Karpas-422 (cell line): ENCODE results near the gene CACFD1. TPM values are rescaled to one million over a fixed set of nuclear protein-coding genes. Genes with fewer than 3 reads are reported as not detected.

Experiments
- DNase-seq: peaks from one replicate; pipeline ENCODE4 v3.0.0-alpha.2; 2015
- H2AFZ ChIP-seq: fragments of 200-600 bp; sonication (generic); 2 replicates; pipeline ENCODE4 v1.6.1; 2014; ENCODE audit warnings: antibody characterized with exemption, low read length, mixed read lengths
- H3K27ac ChIP-seq: fragments of 200-600 bp; sonication (generic); 2 replicates; pipeline ENCODE4 v1.5.1; 2014; ENCODE audit warnings: mild to moderate bottlenecking, low read length, moderate library complexity
- H3K27me3 ChIP-seq: fragments of 200-600 bp; sonication (generic); 2 replicates; pipeline ENCODE4 v1.6.1; 2014; ENCODE audit warnings: low read length, mixed read lengths
- H3K36me3 ChIP-seq: fragments of 200-600 bp; sonication (generic); 2 replicates; pipeline ENCODE4 v1.6.1; 2014; ENCODE audit warnings: low read length, mixed read lengths; ENCODE audit not compliant: insufficient read depth
- H3K4me1 ChIP-seq: fragments of 200-600 bp; sonication (generic); 2 replicates; pipeline ENCODE4 v1.6.1; 2014; ENCODE audit warnings: mild to moderate bottlenecking, low read length, mixed read lengths
- H3K4me2 ChIP-seq: fragments of 200-600 bp; sonication (generic); 2 replicates; pipeline ENCODE4 v1.6.1; 2014; ENCODE audit warnings: low read length, low read depth, mild to moderate bottlenecking; ENCODE audit not compliant: poor library complexity, severe bottlenecking
- H3K4me3 ChIP-seq: fragments of 200-600 bp; sonication (generic); 2 replicates; pipeline ENCODE4 v1.5.1; 2014; ENCODE audit warnings: mild to moderate bottlenecking, antibody characterized with exemption, low read length, mixed read lengths
- H3K79me2 ChIP-seq: fragments of 200-600 bp; sonication (generic); 2 replicates; pipeline ENCODE4 v1.6.1; 2014; ENCODE audit warnings: mild to moderate bottlenecking, low read length, mixed read lengths
- H3K9ac ChIP-seq: fragments of 200-600 bp; sonication (generic); 2 replicates; pipeline ENCODE4 v1.6.0; 2014; ENCODE audit warnings: low read length
- H3K9me2 ChIP-seq: fragments of 200-600 bp; sonication (generic), shearing (Covaris generic); replicated peaks from 2 replicates; pipeline ENCODE4 v1.6.0; 2014; ENCODE audit warnings: mild to moderate bottlenecking, low read length, moderate library complexity; ENCODE audit not compliant: insufficient read depth
- H3K9me3 ChIP-seq: fragments of 300-700, 200-600 bp; sonication (generic); 2 replicates; pipeline ENCODE4 v1.6.1; 2014; ENCODE audit warnings: low read length, mixed read lengths
- H4K20me1 ChIP-seq: fragments of 200-600 bp; sonication (generic); 2 replicates; pipeline ENCODE4 v1.6.1; 2014; ENCODE audit warnings: mild to moderate bottlenecking, antibody characterized with exemption, low read length, low read depth; ENCODE audit not compliant: insufficient read depth
- total RNA-seq: library from RNA; depleted of rRNA; stranded (reverse); fragments of >200 nt; shearing (Covaris generic); gene quantifications from 2 replicates; pipeline ENCODE4 v1.2.3, GENCODE V29; 2014; ENCODE audit warnings: low replicate concordance

CACFD1 gene
- total RNA-seq, 1 experiment from 2014 or later = 4.5 TPM

DNA sequence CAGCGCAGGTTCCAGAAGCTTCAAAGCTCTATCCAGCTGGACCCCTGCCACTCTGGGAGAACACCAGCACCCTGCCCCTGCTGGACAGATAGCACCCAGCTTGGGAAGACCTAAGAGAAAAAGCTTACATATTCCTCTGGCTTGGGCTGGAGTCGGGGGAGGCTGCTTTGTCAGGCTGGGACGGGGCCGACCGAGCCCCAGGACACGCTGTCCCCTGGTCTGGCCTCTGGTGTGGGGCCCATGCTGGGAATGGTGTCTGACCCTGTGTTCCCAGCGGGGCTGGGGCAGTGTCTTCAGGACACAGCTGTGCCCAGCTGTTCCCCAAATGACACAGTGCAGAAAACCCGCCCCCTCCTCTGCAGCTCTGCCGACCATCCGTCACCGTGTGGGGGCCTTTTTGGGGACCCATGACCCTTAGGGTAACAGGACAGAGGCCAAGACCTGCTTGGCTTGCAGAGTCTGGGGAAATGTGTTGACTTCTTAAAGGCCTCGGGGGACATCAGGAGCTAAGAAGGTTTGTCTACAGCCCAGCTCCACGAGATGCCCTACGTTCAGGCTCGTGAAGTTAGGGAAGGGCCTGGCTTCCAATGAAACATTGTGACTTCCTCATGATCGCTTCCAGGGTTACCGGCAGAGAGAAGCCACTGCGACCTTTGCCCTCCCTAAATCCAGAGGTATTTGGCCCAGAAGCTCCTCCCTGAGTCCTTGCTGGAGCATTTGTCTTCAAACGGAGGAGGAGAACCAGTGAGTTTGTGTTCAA is 39.5 kb downstream of the CACFD1 start:
- Histone ChIP-seq H3K4me1 (no peaks in the 10 kb centered on the region), H3K4me3 (no peak overlapping the region), H3K36me3 (no peaks in the 10 kb centered on the region), H3K9me2 (no peaks in the 10 kb centered on the region), H3K9ac (no peak overlapping the region), H3K4me2 (no peak overlapping the region), H3K9me3 (0 out of 2 replicates have a peak, but pooled peaks cover 4% of the 10 kb centered on the region), H3K79me2 (no peaks in the 10 kb centered on the region), H2AFZ (no peak overlapping the region), H4K20me1 (no peaks in the 10 kb centered on the region), H3K27me3 (no peaks in the 10 kb centered on the region), H3K27ac (no peak overlapping the region)
- no peak for DNase-seq

DNA sequence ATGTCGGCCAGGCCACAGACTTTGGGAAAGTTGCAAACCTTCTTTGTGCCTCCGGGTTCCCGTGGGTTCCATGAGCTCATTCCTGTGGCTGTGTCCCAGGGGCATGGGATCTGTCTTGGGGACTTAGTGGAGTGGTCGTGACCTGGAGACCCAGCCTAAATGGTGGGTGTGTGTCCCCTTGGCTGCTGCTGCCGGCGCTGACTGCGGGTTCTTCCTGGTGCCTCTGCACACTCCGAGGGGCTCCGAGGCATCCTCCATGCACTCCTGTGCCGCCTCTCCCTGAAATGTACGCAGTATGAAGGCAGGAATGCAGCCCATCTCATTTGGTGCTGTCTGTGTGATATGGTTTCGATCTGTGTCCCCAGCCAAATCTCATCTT is 40.1 kb downstream of the CACFD1 start:
- Histone ChIP-seq H3K79me2 (no peaks in the 10 kb centered on the region), H3K27me3 (no peaks in the 10 kb centered on the region), H2AFZ (no peak overlapping the region), H3K9ac (no peak overlapping the region), H3K4me3 (no peak overlapping the region), H4K20me1 (no peaks in the 10 kb centered on the region), H3K4me1 (no peaks in the 10 kb centered on the region), H3K9me3 (0 out of 2 replicates have a peak, but pooled peaks cover 4% of the 10 kb centered on the region), H3K36me3 (no peaks in the 10 kb centered on the region), H3K4me2 (no peak overlapping the region), H3K27ac (no peak overlapping the region), H3K9me2 (no peaks in the 10 kb centered on the region)
- no peak for DNase-seq

DNA sequence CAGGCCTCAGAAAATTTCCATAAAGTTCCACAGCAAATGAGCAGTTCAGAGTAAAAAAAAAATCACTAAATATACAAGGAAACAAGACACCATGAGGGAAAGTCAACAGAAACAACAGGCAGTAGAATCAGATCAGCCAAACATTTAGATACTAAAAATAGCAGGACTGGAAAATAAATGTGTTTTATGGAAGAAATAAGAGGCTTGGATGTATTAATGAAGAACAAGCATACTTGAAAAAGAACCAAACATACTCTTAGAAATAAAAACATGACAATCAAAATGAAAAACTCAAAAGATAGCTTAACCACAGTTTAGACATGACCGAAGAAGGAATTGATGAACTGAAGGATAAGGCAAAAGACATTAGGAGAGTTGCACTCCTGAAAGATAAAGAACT is 42.3 kb downstream of the CACFD1 start:
- Histone ChIP-seq H4K20me1 (no peaks in the 10 kb centered on the region), H3K9me3 (0 out of 2 replicates have a peak, but pooled peaks cover 4% of the 10 kb centered on the region), H3K4me2 (no peak overlapping the region), H3K27ac (no peak overlapping the region), H3K4me1 (no peaks in the 10 kb centered on the region), H3K9ac (no peak overlapping the region), H3K4me3 (no peak overlapping the region), H3K27me3 (no peaks in the 10 kb centered on the region), H3K79me2 (no peaks in the 10 kb centered on the region), H3K36me3 (no peaks in the 10 kb centered on the region), H3K9me2 (no peaks in the 10 kb centered on the region), H2AFZ (no peak overlapping the region)
- DNase-seq = no peak

DNA sequence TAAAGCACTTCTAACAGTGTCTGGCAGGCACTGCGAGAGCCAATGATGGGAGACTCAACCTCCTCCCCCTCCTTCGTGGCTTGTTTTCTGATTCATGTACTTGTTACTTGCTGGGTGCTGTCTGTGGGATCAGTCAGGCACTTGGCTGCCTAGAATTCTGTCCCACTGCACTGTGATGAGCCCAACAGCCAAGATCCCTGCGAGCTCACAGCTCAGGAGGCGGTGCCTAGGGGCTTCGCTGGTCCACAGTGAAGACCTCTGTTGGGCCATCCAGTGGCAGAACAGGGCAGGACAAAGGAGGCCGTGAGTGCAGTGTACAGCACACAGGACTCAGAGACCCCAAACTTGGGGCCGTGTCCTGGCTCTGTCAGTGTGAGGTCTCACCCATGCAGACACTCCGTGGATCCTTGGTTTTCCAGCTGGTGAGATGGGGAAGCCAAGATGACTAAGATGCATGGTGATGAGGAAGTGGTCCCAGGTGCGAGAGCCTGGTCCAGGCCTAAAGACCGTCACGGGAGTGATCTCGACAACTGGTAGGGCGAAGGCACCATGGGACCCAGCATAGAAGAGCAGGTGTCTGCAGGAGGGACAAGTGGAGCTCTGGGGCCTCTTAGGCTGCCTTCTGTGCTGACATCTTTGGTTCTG is 45.5 kb downstream of the CACFD1 start:
- H3K4me2 ChIP-seq = no peak overlapping the region
- DNase-seq = no peak
- no peaks in the 10 kb centered on the region for H3K9me2 ChIP-seq
- H3K27ac ChIP-seq = no peak overlapping the region
- 0 out of 2 replicates have a peak, but pooled peaks cover 4% of the 10 kb centered on the region for H3K9me3 ChIP-seq
- H3K27me3 ChIP-seq = no peaks in the 10 kb centered on the region
- H3K79me2 ChIP-seq = no peaks in the 10 kb centered on the region
- no peak overlapping the region for H3K9ac ChIP-seq
- H4K20me1 ChIP-seq = no peaks in the 10 kb centered on the region
- H3K4me3 ChIP-seq = no peak overlapping the region
- H2AFZ ChIP-seq = no peak overlapping the region
- H3K4me1 ChIP-seq = no peaks in the 10 kb centered on the region
- no peaks in the 10 kb centered on the region for H3K36me3 ChIP-seq

DNA sequence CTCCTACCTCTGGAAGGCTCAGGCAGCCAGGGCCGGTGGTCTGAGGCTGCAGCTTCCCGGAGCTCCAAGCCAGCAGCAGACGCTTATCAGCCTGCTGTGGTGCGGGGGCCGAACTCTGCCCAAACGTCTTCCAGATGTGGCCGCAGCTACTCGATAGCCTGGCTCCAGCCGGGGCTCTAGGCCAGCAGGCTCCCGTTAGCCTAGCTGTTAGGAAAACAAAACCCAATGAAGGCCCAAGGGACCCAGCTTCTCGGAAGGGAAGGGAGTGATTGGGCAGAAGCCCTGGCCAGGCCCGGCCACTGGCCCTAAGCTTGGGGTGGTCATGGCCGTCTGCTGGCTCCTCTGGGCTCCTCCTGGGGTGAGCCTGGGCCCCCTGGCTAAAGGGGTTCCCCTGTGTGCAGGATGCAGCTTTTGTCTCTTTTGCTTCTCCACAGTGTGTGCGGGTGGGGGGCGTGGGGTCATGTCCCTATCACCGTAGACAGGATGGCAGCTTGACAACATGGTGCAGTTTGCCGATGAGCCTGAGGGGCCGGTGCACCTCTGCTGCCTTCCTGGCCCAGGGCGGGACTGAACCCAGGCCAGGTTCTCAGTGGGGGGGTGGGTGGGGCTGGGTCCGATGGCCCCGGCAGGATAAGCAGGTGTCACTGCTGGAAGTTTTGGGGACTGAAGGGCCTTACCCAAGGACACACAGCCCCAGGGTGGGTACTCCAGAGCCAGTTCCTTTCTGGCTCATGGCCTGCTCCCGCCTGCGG is 46.3 kb downstream of the CACFD1 start:
- Histone ChIP-seq H3K9ac (no peak overlapping the region), H2AFZ (no peak overlapping the region), H3K36me3 (no peaks in the 10 kb centered on the region), H3K27me3 (no peaks in the 10 kb centered on the region), H4K20me1 (no peaks in the 10 kb centered on the region), H3K27ac (no peak overlapping the region), H3K4me1 (no peaks in the 10 kb centered on the region), H3K4me3 (no peak overlapping the region), H3K4me2 (no peak overlapping the region), H3K9me2 (no peaks in the 10 kb centered on the region), H3K9me3 (0 out of 2 replicates have a peak, but pooled peaks cover 4% of the 10 kb centered on the region), H3K79me2 (no peaks in the 10 kb centered on the region)
- DNase-seq = no peak

DNA sequence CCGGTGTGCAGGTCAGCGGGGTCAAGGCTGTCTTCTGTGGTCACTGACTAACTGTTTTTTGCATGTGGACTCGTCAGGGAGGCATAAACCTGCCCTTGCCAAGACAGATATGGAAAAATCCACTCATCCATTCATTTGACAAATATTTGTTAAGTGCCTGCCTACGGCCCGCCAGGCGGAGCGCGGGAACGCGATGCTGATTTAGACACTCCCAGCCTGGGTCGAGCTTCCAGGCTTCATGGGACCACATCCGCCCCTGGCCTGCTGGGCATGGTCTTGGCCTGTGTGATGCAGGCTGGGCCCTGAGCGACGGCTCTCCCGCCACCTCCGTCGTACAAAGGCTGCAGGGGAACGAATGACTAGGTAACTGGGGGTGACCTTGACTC is 46.9 kb downstream of the CACFD1 start:
- DNase-seq = no peak
- H4K20me1 ChIP-seq = no peaks in the 10 kb centered on the region
- no peaks in the 10 kb centered on the region for H3K4me1 ChIP-seq
- H3K36me3 ChIP-seq = no peaks in the 10 kb centered on the region
- no peaks in the 10 kb centered on the region for H3K27me3 ChIP-seq
- H3K4me2 ChIP-seq = no peak overlapping the region
- 0 out of 2 replicates have a peak, but pooled peaks cover 4% of the 10 kb centered on the region for H3K9me3 ChIP-seq
- no peak overlapping the region for H3K27ac ChIP-seq
- H3K9me2 ChIP-seq = no peaks in the 10 kb centered on the region
- H3K4me3 ChIP-seq = no peak overlapping the region
- H3K79me2 ChIP-seq = no peaks in the 10 kb centered on the region
- H3K9ac ChIP-seq = no peak overlapping the region
- no peak overlapping the region for H2AFZ ChIP-seq

DNA sequence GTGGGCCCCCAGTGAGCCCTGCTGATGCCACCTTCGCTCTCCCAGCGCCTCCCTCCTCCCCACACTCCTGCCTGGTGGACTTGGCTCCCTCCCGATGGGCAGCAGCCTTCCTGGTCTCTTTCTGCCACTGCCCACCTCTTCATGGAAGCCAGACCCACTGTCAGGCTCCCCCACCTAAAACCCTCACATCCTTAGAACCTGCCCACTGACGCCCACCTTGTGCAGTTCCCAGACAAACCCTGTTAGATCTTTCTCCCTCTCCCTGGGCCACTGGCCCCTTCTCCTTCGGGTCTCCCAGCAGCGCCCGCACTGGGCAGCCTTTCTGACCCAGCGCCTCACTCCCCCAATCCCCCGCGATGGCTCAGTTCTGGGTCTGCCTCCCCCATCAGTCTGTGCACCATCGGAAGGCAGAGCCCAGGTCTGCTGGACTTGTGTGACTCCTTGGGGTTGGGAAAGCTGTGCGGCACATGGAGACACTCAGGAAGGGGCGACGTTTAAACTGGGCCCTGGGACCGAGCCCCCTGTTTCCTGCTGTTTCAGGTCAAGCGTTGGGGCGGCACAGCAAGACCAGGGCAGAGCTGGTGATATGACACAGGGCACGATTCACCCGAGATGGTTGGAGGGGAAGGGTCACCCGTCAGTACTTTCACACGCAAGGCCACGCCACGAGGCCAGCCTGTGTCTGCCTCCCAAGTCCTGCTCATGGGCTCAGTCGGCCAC is 47.6 kb downstream of the CACFD1 start:
- no peak overlapping the region for H3K27ac ChIP-seq
- no peak overlapping the region for H3K9ac ChIP-seq
- H3K36me3 ChIP-seq = no peaks in the 10 kb centered on the region
- H3K9me3 ChIP-seq = no peaks in the 10 kb centered on the region; the same call in 1 of the 2 replicates
- H3K27me3 ChIP-seq = no peaks in the 10 kb centered on the region
- no peak overlapping the region for H3K4me2 ChIP-seq
- no peaks in the 10 kb centered on the region for H4K20me1 ChIP-seq
- no peaks in the 10 kb centered on the region for H3K4me1 ChIP-seq
- H3K4me3 ChIP-seq = no peak overlapping the region
- no peaks in the 10 kb centered on the region for H3K79me2 ChIP-seq
- no peak overlapping the region for H2AFZ ChIP-seq
- H3K9me2 ChIP-seq = no peaks in the 10 kb centered on the region
- no peak for DNase-seq
